T-helper 2 cell treated with Interferon-gamma antibody and Interleukin-4, amounts not matched to agents 100 ng/mL and 5 ng/mL, for 36 hours (primary cell): Measurements from ENCODE around the gene SORL1. TPM values are rescaled to one million over a fixed set of nuclear protein-coding genes. Genes with fewer than 3 reads are reported as not detected.

Experiments
- intact Hi-C: fragments of 100-400 bp; cut with micrococcal nuclease; formaldehyde crosslinking; loops from one replicate; pipeline ENCODE4 v1.15.1; 2023
- total RNA-seq: library from RNA; stranded (reverse); gene quantifications from 2 replicates; pipeline ENCODE4 v1.2.3, GENCODE V29; 2022

The SORL1 gene
- total RNA-seq, 1 donor from 2014 or later: 110 TPM

DNA sequence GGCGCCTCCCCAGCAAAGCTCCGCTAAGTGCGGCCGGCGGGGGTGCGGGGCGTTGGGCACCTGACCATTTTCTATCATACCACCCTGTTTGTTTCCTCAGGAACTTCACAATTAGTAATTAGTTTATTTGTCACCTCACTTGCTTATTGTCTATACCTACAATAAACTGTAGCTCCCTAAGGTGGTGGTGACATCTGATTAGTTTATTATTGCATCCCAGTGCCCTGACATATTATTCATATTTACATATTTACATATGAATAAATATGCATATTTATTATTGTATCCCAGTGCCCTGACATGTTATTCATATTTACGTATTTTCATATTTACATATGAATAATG, 24.7 kb upstream of the SORL1 start:
- intact Hi-C loops: no loop called here

DNA sequence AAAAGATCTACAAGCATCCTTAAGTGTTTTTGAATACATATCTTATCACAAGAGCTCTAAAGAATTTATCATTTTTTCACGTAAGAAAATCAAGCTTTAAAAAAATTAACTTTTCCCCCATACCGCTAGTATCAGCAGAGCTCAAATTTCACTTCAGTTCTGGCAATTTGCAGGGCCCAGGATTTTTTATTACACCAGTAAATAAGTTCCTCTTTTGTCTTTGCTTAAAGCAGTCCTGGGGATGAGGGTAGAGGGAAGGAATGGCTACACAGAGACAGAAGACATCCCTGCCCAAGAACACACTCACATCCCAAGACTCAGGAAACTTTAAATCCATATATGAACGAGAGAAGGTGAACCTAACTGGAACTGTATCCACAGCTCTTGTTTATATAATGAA, 22.6 kb upstream of the SORL1 start:
- intact Hi-C loops: no loop called here

DNA sequence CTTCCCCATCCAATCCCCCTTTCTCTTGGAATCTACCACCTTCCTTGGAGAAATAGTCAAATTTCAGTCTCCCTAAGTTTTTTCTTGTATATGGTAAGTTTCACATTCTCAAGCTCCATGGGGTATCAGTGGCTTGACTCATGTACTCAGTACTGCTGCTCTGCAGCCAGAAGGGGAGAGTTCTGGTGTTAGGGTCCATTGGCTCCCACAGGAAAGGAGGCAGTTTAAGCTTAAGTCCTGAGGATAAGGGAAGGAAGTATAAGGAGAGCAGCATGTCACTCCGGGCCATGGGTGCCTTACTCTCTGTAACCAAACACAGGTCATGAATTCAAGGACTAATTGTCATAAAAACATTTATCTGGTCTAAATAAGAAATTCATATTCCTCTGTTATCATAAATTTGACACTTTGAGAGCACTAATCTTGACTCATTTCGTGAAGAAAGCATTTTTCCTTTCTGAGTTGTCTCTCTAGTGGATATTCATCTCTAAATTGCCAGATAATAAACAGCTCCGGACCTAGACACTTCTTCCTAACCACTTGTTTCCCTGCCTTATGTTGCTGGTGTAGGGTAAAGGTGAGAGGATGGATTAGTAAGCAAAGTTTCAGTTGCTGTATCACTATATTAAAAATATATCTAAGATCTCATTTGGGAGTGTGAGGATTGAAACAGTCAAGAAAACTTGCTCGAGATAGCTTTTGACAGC, 20.1 kb upstream of the SORL1 start:
- intact Hi-C loops: no loop called here

DNA sequence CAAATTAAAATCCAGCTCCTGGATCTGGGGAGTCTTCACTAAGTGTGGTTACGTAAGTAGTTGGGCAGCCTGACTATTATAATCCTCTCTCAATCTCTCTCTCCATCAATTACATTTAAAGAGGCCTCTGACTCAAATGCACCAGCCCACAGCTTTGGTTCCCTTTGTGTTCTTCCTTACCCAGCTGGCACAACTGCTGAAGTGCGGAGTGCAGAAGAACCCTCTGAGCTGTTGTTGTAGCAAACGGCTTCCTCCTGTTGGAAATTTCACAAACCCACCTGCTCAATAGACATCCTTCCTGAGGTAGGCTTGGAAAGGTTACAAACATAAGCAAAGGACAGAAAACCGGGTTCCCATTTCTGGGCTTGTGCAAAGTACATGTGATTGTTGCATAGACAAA, 17.0 kb upstream of the SORL1 start:
- intact Hi-C loops: no loop called here

DNA sequence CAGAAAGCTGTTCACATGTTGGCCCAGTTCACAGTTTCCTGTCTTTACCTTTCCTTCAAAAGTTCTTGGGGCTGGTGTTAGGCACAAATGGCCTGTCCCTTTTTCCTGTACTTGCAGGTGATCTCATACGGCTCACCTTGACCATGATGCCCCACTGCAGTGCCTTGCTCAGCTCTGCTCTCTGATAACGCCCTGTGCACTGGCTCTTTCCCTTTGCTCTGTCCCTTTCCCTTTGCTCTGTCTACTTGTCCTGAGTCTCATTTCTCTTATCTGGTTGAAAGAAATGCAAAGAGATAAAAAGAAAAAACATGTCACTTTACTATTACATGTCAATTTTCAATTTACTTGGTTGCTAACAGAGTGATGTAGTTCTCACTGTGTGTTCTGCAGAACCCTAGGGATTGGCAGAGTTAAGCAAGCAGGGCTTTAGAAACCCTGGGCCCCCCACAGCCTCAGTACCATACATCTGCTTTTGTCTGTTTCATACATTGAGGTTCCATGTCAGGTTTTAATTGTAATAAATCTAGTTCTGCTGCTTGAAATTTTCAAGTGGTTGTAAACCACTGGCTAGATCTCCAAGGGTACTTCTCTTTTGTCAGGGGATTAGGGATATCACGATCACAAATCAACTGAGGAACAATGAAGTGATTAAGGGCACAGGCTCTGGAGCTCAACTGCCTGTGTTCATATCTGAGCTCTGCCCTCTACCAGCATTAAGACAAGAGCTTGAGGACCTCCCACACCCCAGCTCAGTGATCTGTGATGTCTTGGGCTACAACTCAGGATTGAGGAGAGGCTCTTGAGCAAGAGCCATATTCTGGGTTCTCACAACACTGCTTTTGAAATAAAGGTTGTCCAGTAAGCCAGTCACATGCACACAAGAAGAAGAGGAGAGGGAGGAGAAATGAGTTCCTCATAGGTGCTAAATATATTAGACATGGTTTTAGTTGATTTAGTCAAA, 16.3 kb upstream of the SORL1 start:
- intact Hi-C loops: no loop called here

DNA sequence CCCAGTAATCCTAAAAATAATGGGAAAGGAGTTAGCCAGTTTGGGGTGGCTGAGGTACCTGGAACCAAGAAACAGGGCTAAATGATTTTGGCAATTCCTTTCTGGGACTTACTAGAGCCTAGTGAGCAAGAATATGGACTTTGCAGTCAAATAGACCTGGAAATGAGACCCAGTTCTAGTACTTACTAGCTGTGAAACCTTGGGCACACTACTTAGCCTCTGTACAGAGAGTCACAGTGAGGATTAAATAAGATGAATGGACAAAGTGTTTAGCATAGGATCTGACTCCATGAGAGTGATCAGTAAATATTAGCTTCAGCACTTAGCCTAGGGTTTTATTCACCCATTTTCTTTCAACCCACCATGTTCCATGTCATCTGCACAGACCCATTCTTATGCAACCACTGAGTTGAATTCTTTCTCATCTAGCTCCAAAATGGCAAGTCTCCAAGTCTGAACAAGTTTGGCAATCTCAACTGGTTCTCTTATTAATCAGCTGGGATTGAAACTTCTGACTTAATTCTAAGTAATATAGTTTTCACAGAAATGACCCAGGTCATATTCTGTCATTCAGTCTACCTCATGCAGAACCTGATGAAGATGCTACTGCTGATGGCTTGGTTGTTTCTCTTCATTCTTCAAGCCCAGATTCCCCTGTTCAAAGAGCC, 15.0 kb upstream of the SORL1 start:
- intact Hi-C loops: no loop called here

DNA sequence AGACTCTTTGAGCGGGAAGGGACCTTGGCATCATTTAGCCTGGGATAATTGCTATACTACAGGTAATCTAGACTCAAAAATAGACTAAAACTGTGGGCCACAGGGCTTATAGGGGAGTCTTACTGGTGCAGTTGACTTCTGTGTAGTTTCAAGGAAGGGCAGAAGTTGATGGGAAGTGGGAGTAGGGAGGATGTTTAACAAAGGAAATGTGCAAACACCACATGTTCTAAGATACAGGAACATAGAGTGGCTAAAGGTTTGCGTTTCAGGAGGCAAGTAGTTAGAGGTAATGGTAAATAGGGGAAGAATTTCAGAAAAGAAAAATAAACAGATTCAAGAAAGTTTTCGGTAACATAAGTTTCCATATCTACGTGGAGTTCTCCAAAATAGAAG, 14.4 kb upstream of the SORL1 start:
- intact Hi-C loops: no loop called here

DNA sequence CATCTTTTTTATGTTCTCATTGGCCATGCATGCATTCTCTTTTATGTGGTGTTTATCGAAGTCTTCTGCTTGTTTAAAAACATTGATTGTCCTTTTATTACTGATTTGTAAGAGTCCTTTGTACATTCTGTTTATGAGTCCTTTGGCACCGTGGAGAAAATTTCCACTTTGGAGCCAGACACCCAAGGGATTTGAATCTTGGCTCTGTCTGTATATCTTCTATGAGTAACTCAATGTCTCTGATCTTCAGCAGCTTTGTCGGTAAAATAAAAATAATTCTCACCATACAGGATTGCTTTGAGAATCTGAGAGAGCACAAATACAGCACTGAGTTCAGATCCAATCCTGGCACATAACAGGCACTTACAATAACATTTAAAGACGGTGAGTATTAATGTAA, 12.8 kb upstream of the SORL1 start:
- intact Hi-C loops: no loop called here

DNA sequence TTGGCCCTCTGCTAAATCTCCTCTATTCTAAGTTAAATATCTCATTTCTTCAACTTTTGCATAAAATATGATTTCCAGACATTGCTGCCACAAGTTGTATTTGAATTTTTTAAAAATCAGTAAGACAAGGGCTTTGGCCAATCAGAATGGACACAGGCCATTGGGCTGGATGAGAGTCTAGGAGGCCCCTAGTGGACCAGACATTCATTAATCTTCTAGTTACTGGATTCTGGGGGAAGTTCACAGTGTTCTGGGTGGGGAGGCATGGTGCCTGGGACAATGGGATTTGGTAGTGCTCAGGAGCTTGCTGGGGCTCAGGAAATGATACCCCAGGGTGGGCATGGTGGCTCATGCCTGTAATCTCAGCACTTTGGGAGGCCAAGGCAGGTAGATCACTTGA, 12.4 kb upstream of the SORL1 start:
- intact Hi-C loops: no loop called here

DNA sequence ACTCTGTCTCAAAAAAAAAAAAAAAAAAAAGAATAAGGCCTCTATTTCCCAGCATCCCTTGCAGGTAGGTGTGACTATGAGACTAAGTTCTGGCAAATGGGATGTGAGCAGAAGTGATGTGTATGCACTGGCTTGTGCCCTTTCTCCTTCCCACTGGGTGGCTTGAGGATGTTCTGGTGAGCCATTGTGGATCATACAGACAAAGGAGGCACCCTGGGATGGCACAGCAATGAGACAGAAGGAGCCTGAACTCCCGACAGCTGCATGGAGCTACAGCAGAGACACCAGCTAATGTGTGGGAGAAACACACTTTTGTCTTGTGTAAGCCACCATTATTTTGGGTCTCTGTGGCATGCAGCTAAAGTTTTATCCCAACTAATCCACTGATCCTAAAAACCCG, 10.6 kb upstream of the SORL1 start:
- intact Hi-C loops: no loop called here

DNA sequence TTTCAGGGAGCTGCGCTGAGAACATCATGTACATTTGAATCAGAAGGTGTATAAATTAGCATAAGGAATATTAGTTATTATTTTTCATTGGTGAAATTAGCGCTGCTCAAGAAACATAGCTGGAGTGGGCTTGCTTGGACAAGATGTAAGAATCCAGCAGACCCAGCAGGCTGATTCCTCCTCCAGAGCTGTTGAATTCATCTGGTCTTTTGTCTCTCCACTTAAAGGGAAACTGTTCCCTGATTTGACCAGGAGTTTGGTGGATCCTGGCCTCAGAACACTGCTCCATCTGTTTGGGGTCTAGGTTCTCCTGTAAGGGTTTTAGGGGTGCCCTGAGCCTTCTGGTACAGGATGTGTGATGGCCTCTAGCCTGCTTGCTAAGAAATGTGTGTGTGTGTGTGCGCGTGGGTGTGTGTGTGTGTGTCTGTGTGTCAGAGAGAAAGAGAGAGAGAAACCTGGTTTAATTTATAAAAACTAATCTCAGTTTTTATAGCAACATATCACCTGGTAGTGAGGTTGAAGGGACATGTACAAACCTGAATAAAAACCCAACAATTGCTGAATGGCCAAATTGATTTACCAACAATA, 8.3 kb upstream of the SORL1 start:
- intact Hi-C loops: no loop called here

DNA sequence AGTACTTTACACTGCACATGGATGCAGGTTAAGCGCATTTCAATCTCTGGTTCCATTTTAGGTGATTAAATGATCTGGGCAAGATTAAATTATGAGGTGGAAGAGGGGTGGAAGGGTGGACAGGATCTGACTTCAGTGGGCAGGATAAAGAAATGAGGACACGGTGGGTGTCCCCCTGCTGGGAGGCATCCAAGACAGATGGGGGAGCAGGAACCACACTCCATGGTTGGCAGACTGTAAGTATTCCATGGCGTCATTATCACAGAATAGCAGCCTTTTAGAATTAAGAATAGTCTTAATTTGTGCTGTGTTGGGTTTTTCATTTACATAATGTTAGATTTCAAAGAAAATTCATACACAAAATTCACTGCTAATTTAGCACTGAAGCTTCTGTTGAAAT, 7.6 kb upstream of the SORL1 start:
- intact Hi-C loops: no loop called here

DNA sequence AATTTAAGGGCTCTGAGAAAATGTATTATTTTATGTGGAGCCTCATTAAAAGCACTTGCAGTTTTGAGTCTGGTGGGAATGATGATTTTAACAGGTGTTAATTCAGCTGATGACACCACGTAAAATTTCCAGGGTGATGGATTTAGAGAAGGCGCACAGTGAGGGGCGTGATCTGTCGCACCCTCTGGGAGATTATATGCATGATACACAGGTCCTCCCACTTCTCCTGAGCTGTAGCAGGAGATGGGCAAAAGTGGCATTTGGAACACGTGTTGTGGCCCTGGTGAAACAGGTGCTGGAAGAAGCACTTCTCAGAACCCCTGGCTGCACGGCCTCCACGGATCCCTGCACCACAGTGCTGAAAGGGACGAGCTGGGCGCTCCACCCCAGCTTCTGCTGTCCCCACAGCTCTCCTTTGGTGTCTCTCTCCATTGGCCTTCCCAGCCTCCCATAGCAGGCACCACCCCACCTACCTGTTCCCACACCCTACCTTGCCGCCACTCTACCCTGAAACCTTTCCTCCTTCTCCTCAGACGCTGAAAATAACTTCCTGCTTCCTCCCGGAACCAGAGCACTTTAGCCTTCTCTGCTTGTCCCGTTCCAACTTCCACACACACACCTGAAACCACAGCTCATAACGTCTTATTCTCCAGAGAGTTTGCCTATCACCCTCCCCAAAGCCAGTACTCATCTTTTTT, 6.9 kb upstream of the SORL1 start:
- intact Hi-C loops: no loop called here

DNA sequence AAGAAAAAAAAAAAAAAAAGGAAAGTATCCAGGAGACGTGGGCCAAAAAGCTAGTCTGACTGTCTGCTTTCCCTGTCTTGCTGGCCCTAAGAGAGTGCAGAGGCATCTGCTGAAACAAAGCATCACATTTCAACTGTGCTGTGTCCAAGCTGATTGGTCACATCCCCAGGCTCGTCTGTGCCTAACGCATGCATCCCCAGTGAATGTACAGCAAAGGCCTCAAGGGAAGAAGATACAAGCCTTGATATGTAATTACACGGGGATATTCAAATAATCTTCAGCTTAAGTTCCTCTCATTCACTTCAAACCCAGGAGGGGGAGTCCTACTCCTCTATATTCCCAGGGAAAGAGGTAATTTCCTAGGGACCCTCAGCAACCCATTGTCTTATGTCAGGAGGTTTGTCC, 5.4 kb upstream of the SORL1 start:
- intact Hi-C loops: no loop called here

DNA sequence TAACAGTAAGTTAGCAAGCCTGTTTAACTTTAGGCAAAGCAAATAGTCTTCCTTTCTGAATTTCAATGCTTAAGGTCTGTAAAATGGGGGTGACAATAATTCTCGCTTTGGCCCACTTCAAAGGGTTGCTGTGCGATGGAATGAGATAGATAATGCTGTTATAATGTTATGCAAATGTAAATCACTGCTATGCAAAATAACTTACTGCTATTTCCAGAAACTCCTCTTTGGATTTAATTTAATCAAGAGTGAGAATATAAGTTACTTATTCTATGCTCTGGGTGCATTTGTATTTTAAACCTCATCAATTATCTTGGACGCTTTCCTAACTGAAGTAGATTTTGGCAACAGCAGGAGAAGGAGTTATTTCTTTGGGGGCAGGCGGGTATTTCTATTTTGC, 4.1 kb upstream of the SORL1 start:
- intact Hi-C loops: no loop called here

DNA sequence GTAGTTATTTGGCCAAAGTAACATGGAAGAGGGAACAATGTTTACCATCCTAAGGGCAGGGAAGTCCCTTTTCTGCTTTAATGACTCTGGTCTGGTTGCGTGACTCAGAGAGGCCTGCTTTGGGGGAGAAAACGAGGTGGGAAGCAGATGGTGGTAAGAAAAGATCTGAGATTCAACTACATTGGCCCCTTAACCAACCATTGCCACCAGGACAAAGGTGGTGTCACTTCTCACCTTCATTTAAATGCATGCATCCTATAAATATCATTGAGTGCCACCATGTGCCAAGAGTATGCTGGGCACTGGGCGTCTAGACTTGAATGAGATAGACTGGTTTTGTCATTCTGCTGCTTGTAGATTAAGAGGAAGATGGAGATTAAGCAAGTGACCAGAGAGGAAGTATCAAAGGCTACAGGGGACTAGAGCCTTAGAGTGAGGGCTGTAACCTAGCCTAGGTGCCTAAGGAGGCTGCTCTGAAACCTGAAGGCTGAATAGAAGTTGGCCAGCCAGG, 3.6 kb upstream of the SORL1 start:
- intact Hi-C loops: no loop called here

DNA sequence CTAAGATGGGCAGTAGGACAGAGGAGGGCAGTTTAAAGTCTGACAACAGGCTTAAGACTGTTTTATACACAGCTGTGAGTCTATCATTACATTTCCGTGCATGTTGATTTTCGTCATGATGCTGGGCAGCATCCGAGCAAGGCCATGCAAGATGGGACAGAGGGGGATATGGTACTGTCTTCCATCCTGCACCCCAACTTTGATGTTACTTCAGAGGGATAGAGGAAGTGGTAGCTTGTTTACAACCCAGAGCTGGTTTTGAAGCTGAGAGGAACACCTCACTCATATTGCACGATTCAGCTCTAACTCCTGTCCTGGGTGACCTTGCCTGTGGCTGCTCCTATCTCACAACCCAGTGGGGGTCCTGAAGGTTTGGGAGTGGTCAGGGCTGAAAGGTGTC, 3.0 kb upstream of the SORL1 start:
- intact Hi-C loops: no loop called here

DNA sequence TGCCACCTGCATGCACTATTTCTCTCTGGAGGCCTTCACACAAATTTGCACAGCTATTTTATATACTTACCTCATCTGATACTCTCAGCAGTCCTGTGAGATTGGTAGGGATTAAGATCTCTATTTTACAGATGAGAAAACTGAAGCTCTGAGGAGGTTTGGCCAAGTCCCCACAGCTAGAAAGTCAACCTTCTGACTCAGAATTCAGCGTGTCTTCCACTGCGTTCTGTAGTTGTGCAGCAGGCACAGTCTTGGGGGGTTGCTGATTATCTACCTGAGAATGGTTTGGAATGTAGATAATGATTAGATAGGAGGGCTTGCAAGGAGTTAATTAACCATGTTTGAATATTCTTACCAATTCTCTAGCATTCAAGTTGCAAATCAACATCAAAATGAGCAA, 2.5 kb upstream of the SORL1 start:
- intact Hi-C loops: loop anchor here (2.0 kb wide), 4 partner anchors 29 to 157 kb away; partner anchors contain the start of gene SC5D

DNA sequence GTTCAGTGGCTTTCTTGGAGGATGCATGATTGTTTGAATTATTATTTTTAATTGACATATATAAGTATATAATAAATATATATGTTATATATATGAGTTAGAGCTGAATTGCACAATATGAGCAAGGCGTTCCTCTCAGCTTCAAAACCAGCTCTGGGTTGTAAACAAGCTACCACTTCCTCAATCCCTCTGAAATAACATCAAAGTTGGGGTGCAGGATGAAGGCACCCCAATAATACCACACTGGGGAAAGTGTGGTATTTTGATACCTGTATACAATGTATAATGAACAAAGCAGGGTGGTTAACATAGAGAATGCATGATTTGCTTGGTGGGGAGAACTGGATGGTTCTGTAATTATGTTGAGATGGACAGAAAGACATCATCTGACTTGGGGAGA, 1.7 kb upstream of the SORL1 start:
- intact Hi-C loops: loop anchor here (2.0 kb wide), 4 partner anchors 30 to 158 kb away; partner anchors contain the start of gene SC5D

DNA sequence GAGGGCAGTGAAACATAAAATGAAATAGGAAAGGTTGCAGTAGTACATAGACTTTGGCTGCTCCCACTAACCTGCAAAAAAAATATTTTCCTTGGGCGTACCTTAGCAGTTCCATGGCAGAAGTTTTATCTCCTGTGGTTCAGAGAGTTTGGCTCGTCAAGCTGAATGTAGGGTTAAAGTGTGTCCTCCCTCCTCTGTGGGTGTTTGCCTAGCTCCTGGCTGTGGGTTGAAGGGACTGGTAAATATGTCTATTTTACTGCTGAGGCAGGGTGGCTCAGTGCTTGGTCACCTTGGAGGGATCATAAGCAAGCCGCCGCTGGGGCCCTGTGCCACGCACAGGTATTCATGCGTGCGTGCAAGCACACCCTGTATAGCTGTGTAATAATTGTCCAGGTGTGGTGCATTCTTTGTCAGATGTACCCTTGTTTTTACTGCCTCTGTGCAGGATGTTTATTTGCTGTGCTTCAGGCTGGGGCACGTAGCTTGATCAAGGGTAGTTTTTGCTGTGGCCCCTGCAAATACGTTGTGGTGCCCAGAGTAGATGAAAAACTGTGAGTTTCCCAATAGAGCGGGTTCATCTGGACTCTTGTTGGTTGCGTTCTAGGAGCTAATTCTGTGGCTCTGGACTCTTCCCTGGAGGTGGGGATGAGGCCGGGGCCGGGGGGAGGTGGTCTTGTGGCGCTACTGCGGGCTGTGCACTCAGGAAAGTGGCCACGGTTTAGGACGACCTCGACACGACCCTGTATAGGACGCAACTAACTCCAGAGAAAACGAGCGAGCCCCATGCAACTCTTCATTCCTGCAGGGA, 732 bp upstream of the SORL1 start:
- intact Hi-C loops: loop anchor here (2.0 kb wide), 4 partner anchors 31 to 159 kb away; partner anchors contain the start of gene SC5D
